Stomach (tissue), 9 donors: ENCODE results near the gene FHOD3. TPM values are rescaled to one million over a fixed set of nuclear protein-coding genes. Genes with fewer than 3 reads are reported as not detected.

Experiments used
- DNase-seq, 2 donors: peaks; one replicate each; pipeline versions ENCODE4 v3.0.0 to v3.0.0-alpha.2; 2013 to 2019
- H3K27ac ChIP-seq, 5 donors: fragments of 200-600 bp in 4 of 5; sonication (generic) in 4 of 5; one replicate each; pipeline ENCODE4 v1.5.1; 2013 to 2019; ENCODE audit warnings: mild to moderate bottlenecking in 1 of 5, moderate library complexity in 1 of 5
- H3K27me3 ChIP-seq, 3 donors: fragments of 200-600 bp; sonication (generic); one replicate each; pipeline ENCODE4 v1.5.1; 2017 to 2019; ENCODE audit warnings: mixed run types in 1 of 3
- H3K36me3 ChIP-seq, 4 donors: fragments of 200-600 bp; sonication (generic); 1 replicate in 3 of 4; 2 replicates in 1 of 4; pipeline ENCODE4 v1.5.1; 2016 to 2019
- H3K4me1 ChIP-seq, 4 donors: fragments of 200-600 bp; sonication (generic); one replicate each; pipeline ENCODE4 v1.5.1; 2016 to 2019
- H3K4me3 ChIP-seq, 4 donors: fragments of 200-600 bp; sonication (generic) in 3 of 4; one replicate each; pipeline ENCODE4 v1.5.1; 2016 to 2019; ENCODE audit warnings: mild to moderate bottlenecking in 1 of 4
- H3K9me3 ChIP-seq, 4 donors: fragments of 200-600 bp; sonication (generic); one replicate each; pipeline ENCODE4 v1.5.1; 2016 to 2019
- CTCF ChIP-seq, 7 experiments: fragments of 450-650 bp in 4 of 7; fragments of 200-600 bp in 3 of 7; sonication (generic) in 3 of 7; IDR thresholded peaks; one replicate each; pipeline ENCODE4 v1.5.1; 2016 to 2019; ENCODE audit warnings: antibody characterized with exemption in 7 of 7, control low read depth in 2 of 7, mild to moderate bottlenecking in 1 of 7
- EP300 ChIP-seq: sonication (generic); formaldehyde crosslinking; IDR thresholded peaks from one replicate; pipeline ENCODE4 v1.6.1; 2017; ENCODE audit warnings: antibody characterized with exemption
- POLR2A ChIP-seq, 4 donors: fragments of 450-650 bp; IDR thresholded peaks; one replicate each; pipeline ENCODE4 v1.6.1; 2016; ENCODE audit warnings: antibody characterized with exemption in 4 of 4, control low read depth in 2 of 4, mild to moderate bottlenecking in 1 of 4, moderate library complexity in 1 of 4
- POLR2AphosphoS5 ChIP-seq, 3 donors: sonication (generic); formaldehyde crosslinking; IDR thresholded peaks; one replicate each; pipeline ENCODE4 v1.6.1; 2016; ENCODE audit warnings: antibody characterized with exemption in 3 of 3
- WGBS, 5 donors: extraction: QIAGEN DNeasy Blood & Tissue Kit in 3 of 5; methylation state at CpG; one replicate each; pipeline versions ENCODE4 v1.1.5 to v1.1.7; 2013 to 2018; 5-methylcytosine and 5-hydroxymethylcytosine counted together
- intact Hi-C: fragments of 100-400 bp; cut with DNase I; formaldehyde crosslinking; loops from one replicate; pipeline ENCODE4 v1.15.1; 2023; ENCODE audit warnings: low total_unique reads
- polyA plus RNA-seq, 3 donors: library from polyadenylated mRNA; stranded (reverse); fragments of 200-250 nt; gene quantifications; one replicate each; pipeline ENCODE4 v1.2.3, GENCODE V29; 2013
- total RNA-seq, 5 donors: library from RNA; depleted of rRNA; stranded (reverse); fragments of >200 nt; gene quantifications; one replicate each; pipeline versions ENCODE4 v1.1.0 to v1.2.3, GENCODE V29; 2014 to 2016
- donor health status: healthy with polysubstance abuse.
- donor health status: Bipolar disorder and iron deficiency.
- donor health status: healthy.

Gene FHOD3
- total and polyA plus RNA-seq, 8 donors = under 0.01 to 9.1 (median 4.6) TPM

- intact Hi-C loops = no loop called here
- Histone ChIP-seq H3K4me1 (peaks cover 0 to 16% (median 0%) of the 10 kb centered on the region in 4 donors), H3K27me3 (peaks cover 0 to 9% (median 0%) of the 10 kb centered on the region in 3 donors), H3K4me3 (no peak overlapping the region), H3K9me3 (no peaks in the 10 kb centered on the region), H3K36me3 (no peaks in the 10 kb centered on the region), H3K27ac (no peak overlapping the region)
- no peak for TF ChIP-seq CTCF (IDR thresholded peaks at IDR 0.05)
- 73 to 88% (median 75%) methylated on average over 6 of the region's 6 CpGs for WGBS, 5 donors
- no peak for DNase-seq
Measured at GRCh38 chr18:36326771-36327170, 29.3 kb downstream of the FHOD3 start.

GRCh38 chr18:36327352-36328316 lies 30.1 kb downstream of the FHOD3 start:
- H3K4me3 ChIP-seq = no peak overlapping the region
- intact Hi-C loops = no loop called here
- peaks cover 0 to 16% (median 0%) of the 10 kb centered on the region in 4 donors for H3K4me1 ChIP-seq
- H3K27me3 ChIP-seq = peaks cover 0 to 9% (median 0%) of the 10 kb centered on the region in 3 donors
- no peaks in the 10 kb centered on the region for H3K9me3 ChIP-seq
- no peak for DNase-seq
- no peak for TF ChIP-seq POLR2AphosphoS5 (IDR thresholded peaks at IDR 0.05)
- no peak for TF ChIP-seq POLR2A (IDR thresholded peaks at IDR 0.05)
- no peak for TF ChIP-seq CTCF (IDR thresholded peaks at IDR 0.05)
- no peak for TF ChIP-seq EP300
- 69 to 82% (median 71%) methylated on average over 5 of the region's 5 CpGs for WGBS, 5 donors
- H3K36me3 ChIP-seq = no peaks in the 10 kb centered on the region
- H3K27ac ChIP-seq = no peak overlapping the region

GRCh38 chr18:36328385-36328858 lies 30.9 kb downstream of the FHOD3 start:
- no peak for DNase-seq
- H3K36me3 ChIP-seq = no peaks in the 10 kb centered on the region
- peaks cover 0 to 4% (median 0%) of the 10 kb centered on the region in 3 donors for H3K27me3 ChIP-seq
- intact Hi-C loops = no loop called here
- no peak for TF ChIP-seq POLR2AphosphoS5 (IDR thresholded peaks at IDR 0.05)
- no peak for TF ChIP-seq EP300
- TF ChIP-seq CTCF (IDR thresholded peaks at IDR 0.05) = no peak
- no peak for TF ChIP-seq POLR2A (IDR thresholded peaks at IDR 0.05)
- WGBS, 5 donors = 90 to 94% (median 92%) methylated on average over 3 of the region's 3 CpGs
- H3K9me3 ChIP-seq = no peaks in the 10 kb centered on the region
- H3K4me3 ChIP-seq = no peak overlapping the region
- H3K4me1 ChIP-seq = peaks cover 0 to 16% (median 0%) of the 10 kb centered on the region in 4 donors
- H3K27ac ChIP-seq = no peak overlapping the region

GRCh38 chr18:36328916-36329315 lies 31.4 kb downstream of the FHOD3 start:
- TF ChIP-seq EP300 (no peak), POLR2A (IDR thresholded peaks at IDR 0.05) (no peak), POLR2AphosphoS5 (IDR thresholded peaks at IDR 0.05) (no peak), CTCF (IDR thresholded peaks at IDR 0.05) (no peak)
- intact Hi-C loops = no loop called here
- H3K27ac ChIP-seq = no peak overlapping the region

More at GRCh38 chr18:36328916-36329315, 31.4 kb downstream of the FHOD3 start:
- H3K9me3 ChIP-seq = no peaks in the 10 kb centered on the region
- no peak overlapping the region for H3K4me3 ChIP-seq
- H3K27me3 ChIP-seq = no peaks in the 10 kb centered on the region
- no peak for DNase-seq
- no peaks in the 10 kb centered on the region for H3K36me3 ChIP-seq
- 64 to 91% (median 85%) methylated on average over 6 of the region's 6 CpGs for WGBS, 5 donors
- H3K4me1 ChIP-seq = peaks cover 0 to 16% (median 0%) of the 10 kb centered on the region in 4 donors
